Duodenal mucosa (tissue), 2 donors: Measurements from ENCODE around the gene MPLKIP.
"Not testable (repeated sequence)": the region's sequence is repeated elsewhere in the genome, so short reads cannot be mapped to it uniquely, and the experiment has no call there.

Experiments
- H3K27ac ChIP-seq: one replicate; pipeline ENCODE4 v1.7.0; 2013; ENCODE audit warnings: low read depth, low read length
- H3K27me3 ChIP-seq, 2 donors: one replicate each; pipeline ENCODE4 v1.7.0; 2013; ENCODE audit warnings: low read length in 2 of 2, control low read depth in 1 of 2; ENCODE audit not compliant: insufficient read depth in 2 of 2, control insufficient read depth in 1 of 2
- H3K36me3 ChIP-seq, 2 donors: one replicate each; pipeline ENCODE4 v1.7.0; 2013; ENCODE audit warnings: low read length in 2 of 2, control low read depth in 1 of 2; ENCODE audit not compliant: insufficient read depth in 2 of 2, control insufficient read depth in 1 of 2
- H3K4me1 ChIP-seq, 2 donors: one replicate each; pipeline ENCODE4 v1.7.0; 2013; ENCODE audit warnings: low read length in 2 of 2, control low read depth in 1 of 2; ENCODE audit not compliant: insufficient read depth in 2 of 2, control insufficient read depth in 1 of 2
- H3K4me3 ChIP-seq, 2 donors: one replicate each; pipeline ENCODE4 v1.7.0; 2013; ENCODE audit warnings: low read length in 2 of 2, low read depth in 1 of 2
- H3K9ac ChIP-seq, 2 donors: one replicate each; pipeline ENCODE4 v1.7.0; 2013; ENCODE audit warnings: low read length in 2 of 2, low read depth in 1 of 2
- H3K9me3 ChIP-seq, 2 donors: one replicate each; pipeline ENCODE4 v1.7.0; 2013; ENCODE audit warnings: low read length in 2 of 2, control low read depth in 1 of 2; ENCODE audit not compliant: control insufficient read depth in 1 of 2

MPLKIP gene

GRCh38 chr7:40135317-40135610, 842 bp upstream of the MPLKIP start:
- H3K4me3 ChIP-seq = peak overlapping the region; percentile 92 to 96
- H3K27me3 ChIP-seq = no peaks in the 10 kb centered on the region
- no peak overlapping the region for H3K27ac ChIP-seq
- H3K36me3 ChIP-seq = no peaks in the 10 kb centered on the region
- H3K9me3 ChIP-seq = no peaks in the 10 kb centered on the region
- H3K9ac ChIP-seq = peak overlapping the region; percentile 58 to 90
- peaks cover 18 to 19% of the 10 kb centered on the region in 2 donors for H3K4me1 ChIP-seq

GRCh38 chr7:40133561-40134427, 628 bp downstream of the MPLKIP start:
- Histone ChIP-seq H3K36me3 (no peaks in the 10 kb centered on the region), H3K4me1 (peaks cover 18 to 19% of the 10 kb centered on the region in 2 donors)

DNA sequence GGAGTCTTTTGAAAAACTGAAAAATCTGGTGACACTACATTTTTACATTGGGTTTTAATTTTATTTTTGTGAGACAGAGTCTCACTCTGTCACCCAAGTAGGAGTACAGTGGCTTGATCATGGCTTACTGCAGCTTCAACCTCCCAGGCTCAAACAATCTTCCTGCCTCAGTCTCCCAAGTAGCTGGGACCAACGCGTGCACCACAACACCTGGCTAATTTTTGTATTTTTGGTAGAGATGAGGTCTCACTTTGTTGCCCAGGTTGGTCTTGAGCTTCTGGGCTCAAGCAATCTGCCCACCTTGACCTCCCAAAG, 11.5 kb downstream of the MPLKIP start:
- H3K4me3 ChIP-seq = no peak overlapping the region
- no peak overlapping the region for H3K27ac ChIP-seq
- H3K9ac ChIP-seq = no peak overlapping the region
- no peaks in the 10 kb centered on the region for H3K4me1 ChIP-seq
- H3K27me3 ChIP-seq = no peaks in the 10 kb centered on the region
- H3K36me3 ChIP-seq = no peaks in the 10 kb centered on the region
- H3K9me3 ChIP-seq = no peaks in the 10 kb centered on the region

More at GRCh38 chr7:40133561-40134427, 628 bp downstream of the MPLKIP start:
- Histone ChIP-seq H3K9ac (peak overlapping the region; percentile 90 to 98), H3K4me3 (peak overlapping the region; percentile 92 to 96), H3K27me3 (no peaks in the 10 kb centered on the region), H3K27ac (peak overlapping the region; percentile 77), H3K9me3 (no peaks in the 10 kb centered on the region)

- not testable (repeated sequence) for H3K27me3 ChIP-seq, H3K4me3 ChIP-seq, H3K9me3 ChIP-seq, H3K9ac ChIP-seq, H3K27ac ChIP-seq, H3K36me3 ChIP-seq, H3K4me1 ChIP-seq
Measured at GRCh38 chr7:40122100-40122939, 12.1 kb downstream of the MPLKIP start.

DNA sequence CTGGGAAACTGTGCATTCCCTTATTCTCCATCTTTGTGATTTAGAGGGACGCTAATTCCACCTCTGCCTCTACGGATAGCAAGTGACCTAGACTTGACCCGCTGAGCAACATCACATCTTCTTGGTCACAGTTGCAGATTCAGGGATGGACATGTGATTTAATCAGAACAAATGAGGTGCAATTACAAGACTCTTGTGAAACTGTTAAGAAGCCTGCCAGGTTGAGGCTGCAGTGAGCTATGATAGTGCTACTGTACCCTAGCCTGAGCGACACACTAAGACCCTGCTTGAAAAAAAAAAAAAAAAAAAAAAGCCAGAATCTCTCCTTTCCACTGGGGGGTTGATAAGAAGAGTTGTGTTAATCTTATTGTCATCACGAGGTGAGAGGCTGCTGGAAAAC, 14.4 kb downstream of the MPLKIP start:
- Histone ChIP-seq H3K27ac (no peak overlapping the region), H3K36me3 (no peaks in the 10 kb centered on the region), H3K9ac (no peak overlapping the region), H3K4me1 (no peaks in the 10 kb centered on the region), H3K4me3 (no peak overlapping the region), H3K9me3 (no peaks in the 10 kb centered on the region), H3K27me3 (no peaks in the 10 kb centered on the region)

GRCh38 chr7:40118201-40118600, 16.2 kb downstream of the MPLKIP start:
- H3K4me1 ChIP-seq, H3K9ac ChIP-seq, H3K4me3 ChIP-seq, H3K27ac ChIP-seq, H3K9me3 ChIP-seq, H3K27me3 ChIP-seq, H3K36me3 ChIP-seq: not testable (repeated sequence)

GRCh38 chr7:40117199-40117598, 17.2 kb downstream of the MPLKIP start:
- not testable (repeated sequence) for H3K36me3 ChIP-seq, H3K9ac ChIP-seq, H3K4me1 ChIP-seq, H3K27ac ChIP-seq, H3K9me3 ChIP-seq, H3K27me3 ChIP-seq, H3K4me3 ChIP-seq

DNA sequence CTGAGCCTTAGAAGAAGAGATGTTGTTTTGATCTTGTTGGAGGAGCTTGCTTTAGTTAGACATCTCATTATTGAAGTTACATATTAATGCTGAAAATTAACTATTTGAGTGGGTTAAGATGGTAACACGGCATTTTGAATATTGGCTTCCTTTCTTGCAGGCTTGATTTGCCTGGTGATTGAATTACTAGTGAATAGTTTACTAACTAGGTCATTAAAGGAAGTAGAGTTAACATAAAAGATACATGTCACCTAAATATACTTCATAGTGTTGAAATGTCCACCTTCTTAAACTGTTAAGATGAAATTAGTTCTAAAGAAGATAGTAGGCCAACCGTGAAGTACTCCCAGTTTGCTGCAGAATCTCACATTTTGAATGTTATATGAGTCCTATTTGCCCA, 18.5 kb downstream of the MPLKIP start:
- Histone ChIP-seq H3K36me3 (no peaks in the 10 kb centered on the region), H3K9me3 (no peaks in the 10 kb centered on the region), H3K4me3 (no peak overlapping the region), H3K27me3 (no peaks in the 10 kb centered on the region), H3K4me1 (no peaks in the 10 kb centered on the region), H3K27ac (no peak overlapping the region), H3K9ac (no peak overlapping the region)

DNA sequence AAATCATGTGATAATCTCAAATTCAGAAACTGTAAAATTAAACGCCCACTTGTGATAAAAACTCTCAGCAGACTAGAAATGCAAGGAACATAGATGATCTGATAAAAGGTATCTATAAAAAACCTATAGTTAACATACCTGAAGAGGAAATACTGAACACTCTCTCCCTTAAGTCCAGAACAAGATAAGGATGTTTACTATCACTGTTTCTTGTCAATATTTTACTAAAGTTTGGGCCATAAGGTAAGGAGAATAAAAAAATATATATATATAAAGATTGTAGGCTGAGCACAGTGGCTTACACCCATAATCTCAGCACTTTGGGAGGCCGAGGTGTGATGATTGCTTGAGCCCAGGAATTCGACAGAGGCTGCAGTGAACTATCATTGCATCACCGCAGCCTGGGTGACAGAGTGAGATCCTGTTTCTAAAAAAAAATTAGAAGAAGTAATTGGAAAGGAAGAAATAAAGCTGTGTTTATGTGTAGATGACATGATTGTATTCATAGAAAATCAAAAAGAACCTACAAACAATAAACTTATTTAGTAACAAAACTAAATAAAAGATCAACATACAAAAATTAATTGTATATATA, 28.4 kb downstream of the MPLKIP start:
- Histone ChIP-seq H3K9ac (no peak overlapping the region), H3K4me3 (no peak overlapping the region), H3K9me3 (no peaks in the 10 kb centered on the region), H3K4me1 (no peaks in the 10 kb centered on the region), H3K36me3 (no peaks in the 10 kb centered on the region), H3K27ac (no peak overlapping the region), H3K27me3 (no peaks in the 10 kb centered on the region)

DNA sequence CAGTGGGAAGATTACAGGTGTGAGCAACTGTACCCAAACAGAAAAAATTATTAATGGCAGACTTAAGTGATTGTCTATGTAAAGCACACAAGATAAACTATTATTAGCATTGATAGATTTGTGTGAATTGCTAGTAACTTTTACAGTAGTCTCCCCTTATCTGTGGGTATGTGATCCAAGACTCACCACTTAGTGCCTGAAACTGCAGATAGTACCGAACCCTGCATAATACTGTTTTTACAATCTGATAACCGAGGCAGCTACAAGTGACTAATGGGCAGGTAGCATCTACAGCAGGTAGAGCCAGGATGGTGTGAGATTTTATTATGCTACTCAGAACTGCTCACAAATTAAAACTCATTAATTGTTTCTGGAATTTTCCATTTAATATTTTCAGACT, 31.5 kb downstream of the MPLKIP start:
- no peaks in the 10 kb centered on the region for H3K4me1 ChIP-seq
- no peaks in the 10 kb centered on the region for H3K36me3 ChIP-seq
- no peaks in the 10 kb centered on the region for H3K9me3 ChIP-seq
- H3K9ac ChIP-seq = no peak overlapping the region
- no peak overlapping the region for H3K27ac ChIP-seq
- H3K27me3 ChIP-seq = no peaks in the 10 kb centered on the region
- H3K4me3 ChIP-seq = no peak overlapping the region
